PC-9 (cell line): ENCODE measurements around the gene MYO7B. TPM values are rescaled to one million over a fixed set of nuclear protein-coding genes. Genes with fewer than 3 reads are reported as not detected.

ENCODE experiments used
- BruUV-seq: library from RNA; stranded (reverse); fragments of 400-500 nt; replicated peaks from 2 replicates; lab custom pipeline; 2021; lab: Mats Ljungman, UMichigan
- CTCF ChIA-PET: fragments of 300-600 bp; sonication (Branson Sonifier 250); formaldehyde crosslinking; loops from one replicate; lab custom pipeline; 2022; ENCODE audit warnings: antibody characterized with exemption; lab: Charles Lee
- POLR2A ChIA-PET: fragments of 300-600 bp; sonication (Branson Sonifier 250); formaldehyde crosslinking; loops from one replicate; lab custom pipeline; 2022; ENCODE audit warnings: antibody characterized with exemption; ENCODE audit not compliant: unreplicated experiment; lab: Charles Lee
- DNase-seq, 2 experiments: peaks; one replicate each; pipeline versions ENCODE4 v3.0.0 to v3.0.0-alpha.2; 2015 to 2022; ENCODE audit warnings: mixed read lengths in 1 of 2
- H2AFZ ChIP-seq: fragments of 200-600 bp; sonication (generic); 2 replicates; pipeline ENCODE4 v1.8.1; 2017; ENCODE audit warnings: antibody characterized with exemption
- H3F3A ChIP-seq: fragments of 200-600 bp; sonication (generic); 2 replicates; pipeline ENCODE4 v1.8.1; 2017; ENCODE audit warnings: antibody characterized with exemption, mild to moderate bottlenecking, low read depth; ENCODE audit not compliant: insufficient read depth
- H3K27ac ChIP-seq: fragments of 200-600 bp; sonication (generic); 2 replicates; pipeline ENCODE4 v1.6.1; 2016; ENCODE audit warnings: mixed run types
- H3K27me3 ChIP-seq: fragments of 200-600 bp; sonication (generic); 2 replicates; pipeline ENCODE4 v1.6.1; 2016; ENCODE audit warnings: low read depth, mixed run types; ENCODE audit not compliant: insufficient read depth
- H3K36me3 ChIP-seq: fragments of 200-600 bp; sonication (generic); 2 replicates; pipeline ENCODE4 v1.6.1; 2016; ENCODE audit warnings: low read depth, mixed run types
- H3K4me1 ChIP-seq: fragments of 200-600 bp; sonication (generic); replicated peaks from 2 replicates; pipeline ENCODE4 v1.6.1; 2016; ENCODE audit warnings: mixed run types; ENCODE audit not compliant: insufficient read depth
- H3K4me2 ChIP-seq: fragments of 200-600 bp; sonication (generic); 2 replicates; pipeline ENCODE4 v1.6.1; 2017; ENCODE audit warnings: mixed run types
- H3K4me3 ChIP-seq: fragments of 200-600 bp; sonication (generic); 2 replicates; pipeline ENCODE4 v1.6.1; 2016; ENCODE audit warnings: mixed run types
- H3K79me2 ChIP-seq: fragments of 200-600 bp; sonication (generic); 2 replicates; pipeline ENCODE4 v1.6.1; 2017; ENCODE audit warnings: low read depth, mixed run types
- H3K9me2 ChIP-seq: fragments of 200-600 bp; sonication (generic); 2 replicates; pipeline ENCODE4 v1.8.1; 2017; ENCODE audit warnings: mild to moderate bottlenecking; ENCODE audit not compliant: insufficient read depth
- H3K9me3 ChIP-seq: fragments of 200-600 bp; sonication (generic); 2 replicates; pipeline ENCODE4 v1.8.1; 2016; ENCODE audit warnings: low read depth; ENCODE audit not compliant: insufficient read depth
- H4K20me1 ChIP-seq: fragments of 200-600 bp; sonication (generic); 2 replicates; pipeline ENCODE4 v1.8.1; 2017; ENCODE audit not compliant: insufficient read depth
- CTCF ChIP-seq: fragments of 200-600 bp; sonication (generic); conservative IDR thresholded peaks from 2 replicates; pipeline ENCODE4 v1.6.1; 2017; ENCODE audit warnings: mixed run types, antibody characterized with exemption, mild to moderate bottlenecking, moderate library complexity
- EZH2 ChIP-seq: fragments of 200-600 bp; sonication (generic); IDR thresholded peaks from 2 replicates; pipeline ENCODE4 v1.8.0; 2017; ENCODE audit warnings: antibody characterized with exemption, low read depth
- intact Hi-C: fragments of 100-400 bp; cut with micrococcal nuclease; formaldehyde crosslinking; loops from one replicate; pipeline ENCODE4 v1.10.0; 2022; ENCODE audit not compliant: unreplicated experiment
- total RNA-seq: library from RNA; stranded (reverse); gene quantifications from 2 replicates; pipeline ENCODE4 v1.2.3, GENCODE V29; 2021

Gene MYO7B
- total RNA-seq, 1 experiment from 2014 or later, result not detected

GRCh38 chr2:127530245-127531140 is 5.0 kb upstream of the MYO7B start:
- no peak for TF ChIP-seq EZH2
- TF ChIP-seq CTCF, result no peak
- Histone ChIP-seq H4K20me1 (no peaks in the 10 kb centered on the region), H3F3A (peaks cover 31% of the 10 kb centered on the region), H3K27ac (peak overlapping the region; percentile 63), H3K36me3 (no peaks in the 10 kb centered on the region), H3K4me1 (peaks cover 33% of the 10 kb centered on the region), H3K4me2 (peak overlapping the region; percentile 52), H3K27me3 (no peaks in the 10 kb centered on the region), H2AFZ (no peak overlapping the region), H3K4me3 (no peak overlapping the region), H3K9me3 (no peaks in the 10 kb centered on the region; the same call in 1 of the 2 replicates), H3K79me2 (peaks cover 8% of the 10 kb centered on the region), H3K9me2 (no peaks in the 10 kb centered on the region)
- BruUV-seq, result no TSS peak
- DNase-seq, result peak in 1 of 2 experiments; percentile 85
- intact Hi-C loops, result no loop called here
- ChIA-PET POLR2A (no interaction called here), CTCF (no interaction called here)

GRCh38 chr2:127531221-127531648 is 4.2 kb upstream of the MYO7B start:
- Histone ChIP-seq H3F3A (peaks cover 31% of the 10 kb centered on the region), H3K27me3 (no peaks in the 10 kb centered on the region), H3K36me3 (no peaks in the 10 kb centered on the region), H3K9me3 (no peaks in the 10 kb centered on the region; the same call in 1 of the 2 replicates), H3K4me1 (peaks cover 33% of the 10 kb centered on the region), H2AFZ (no peak overlapping the region), H4K20me1 (no peaks in the 10 kb centered on the region), H3K27ac (peak overlapping the region; percentile 63), H3K4me3 (no peak overlapping the region), H3K79me2 (peaks cover under 1% of the 10 kb centered on the region; the same call in 1 of the 2 replicates), H3K4me2 (peak overlapping the region; percentile 52), H3K9me2 (no peaks in the 10 kb centered on the region)
- ChIA-PET POLR2A (no interaction called here), CTCF (no interaction called here)
- BruUV-seq, result no TSS peak
- TF ChIP-seq EZH2, result no peak
- TF ChIP-seq CTCF, result no peak
- peak in 1 of 2 experiments; percentile 37 for DNase-seq
- intact Hi-C loops, result no loop called here

GRCh38 chr2:127532296-127532695 is 3.2 kb upstream of the MYO7B start:
- Histone ChIP-seq H3K36me3 (no peaks in the 10 kb centered on the region), H4K20me1 (no peaks in the 10 kb centered on the region), H3K79me2 (no peaks in the 10 kb centered on the region), H3K4me1 (peaks cover 33% of the 10 kb centered on the region), H3K27ac (no peak overlapping the region), H3K4me3 (no peak overlapping the region), H2AFZ (no peak overlapping the region), H3K4me2 (no peak overlapping the region), H3F3A (peaks cover 22% of the 10 kb centered on the region), H3K27me3 (no peaks in the 10 kb centered on the region), H3K9me3 (no peaks in the 10 kb centered on the region; the same call in 1 of the 2 replicates), H3K9me2 (no peaks in the 10 kb centered on the region)
- peak in 1 of 2 experiments; percentile 8 for DNase-seq
- ChIA-PET POLR2A (no interaction called here), CTCF (interaction anchor here (0.6 kb wide), 1 partner anchor 29 kb away, joined by 3 read pairs; no protein-coding TSS in a partner anchor)
- no peak for TF ChIP-seq EZH2
- TF ChIP-seq CTCF, result no peak
- BruUV-seq, result no TSS peak
- intact Hi-C loops, result no loop called here
